HG02759 (cell line): ENCODE measurements around the gene CAMK2D.
A peak's percentile ranks its signal among the peaks of the same experiment; 100 is the strongest.

ENCODE experiments used
- ATAC-seq: cut with Tn5 transposase; IDR thresholded peaks from one replicate; pipeline ENCODE4 v1.9.1; 2021; ENCODE audit warnings: mild to moderate bottlenecking, moderate library complexity; ENCODE audit not compliant: unreplicated experiment

Gene CAMK2D

DNA sequence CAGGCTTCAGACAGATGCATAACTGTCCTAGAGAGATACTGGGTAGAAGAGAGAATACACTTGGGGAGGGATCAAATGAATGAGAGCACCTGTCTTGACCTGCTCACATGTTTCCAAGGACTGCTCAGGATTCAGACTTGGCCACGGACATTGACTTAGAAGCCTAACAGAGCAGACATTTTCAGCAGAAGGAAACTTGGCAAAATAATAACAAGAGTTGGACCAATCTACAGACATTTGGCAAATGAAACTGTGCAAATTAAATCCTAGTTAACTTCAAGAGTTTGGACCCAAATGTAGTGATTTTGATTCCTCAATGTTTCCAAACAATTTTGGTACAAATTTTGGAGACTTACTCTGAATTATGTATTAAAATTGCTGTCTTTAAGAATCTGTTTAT lies 223.9 kb downstream of the CAMK2D start:
- ATAC-seq = no peak

DNA sequence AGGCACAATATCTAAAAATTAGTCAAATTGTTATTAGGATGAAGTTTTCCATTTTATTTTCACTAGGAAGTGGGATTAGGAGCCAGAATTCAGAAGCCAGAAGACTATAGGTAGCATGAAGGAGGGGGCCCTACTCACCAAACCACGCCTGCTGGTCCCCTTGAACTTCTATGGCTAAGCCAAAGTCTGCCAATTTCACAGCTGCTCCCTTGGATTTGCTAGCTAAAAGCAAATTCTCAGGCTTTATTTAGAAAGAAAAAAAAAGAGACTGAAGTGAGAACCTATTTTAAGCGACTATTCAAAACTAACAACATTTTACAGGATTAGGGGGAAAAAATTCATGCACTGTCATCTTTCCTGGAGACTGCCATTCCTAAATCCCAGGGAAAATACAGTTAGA lies 224.3 kb downstream of the CAMK2D start:
- ATAC-seq = no peak

DNA sequence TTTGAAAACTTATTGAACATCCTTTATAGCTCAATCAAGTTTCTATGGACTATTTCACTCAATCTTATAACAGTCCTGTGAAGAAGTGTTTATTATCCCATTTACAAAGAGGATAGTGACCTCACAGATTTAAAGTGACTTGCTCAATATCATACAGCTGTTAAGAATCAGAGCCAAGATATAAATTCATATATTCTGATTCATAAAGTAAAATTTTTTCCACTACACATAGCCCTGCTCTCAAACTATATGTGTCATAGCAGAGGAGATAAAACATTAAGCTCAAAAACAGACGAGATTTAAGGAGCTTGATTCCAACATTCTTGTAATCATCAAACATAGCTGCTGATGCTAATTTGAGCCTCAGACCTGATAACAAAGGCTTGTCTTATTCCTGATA lies 226.8 kb downstream of the CAMK2D start:
- ATAC-seq = no peak

DNA sequence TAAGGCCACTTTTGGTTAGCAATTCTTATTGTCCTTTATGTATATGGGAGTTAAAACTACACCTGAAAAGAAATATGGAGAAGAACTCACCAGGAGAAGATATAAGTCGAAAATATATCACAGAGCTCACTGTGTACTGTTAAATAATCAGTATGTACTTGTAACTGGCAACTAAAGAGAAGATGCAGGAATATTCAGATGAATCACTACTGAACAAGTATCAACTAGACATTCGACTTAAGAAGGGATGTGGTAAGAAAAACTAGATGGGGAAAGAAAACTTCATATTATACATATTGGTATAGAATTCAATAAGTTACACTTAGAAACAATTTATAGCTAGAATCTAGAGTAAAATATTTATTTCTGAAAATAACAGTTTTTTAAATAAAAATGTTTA lies 230.0 kb downstream of the CAMK2D start:
- no peak for ATAC-seq

DNA sequence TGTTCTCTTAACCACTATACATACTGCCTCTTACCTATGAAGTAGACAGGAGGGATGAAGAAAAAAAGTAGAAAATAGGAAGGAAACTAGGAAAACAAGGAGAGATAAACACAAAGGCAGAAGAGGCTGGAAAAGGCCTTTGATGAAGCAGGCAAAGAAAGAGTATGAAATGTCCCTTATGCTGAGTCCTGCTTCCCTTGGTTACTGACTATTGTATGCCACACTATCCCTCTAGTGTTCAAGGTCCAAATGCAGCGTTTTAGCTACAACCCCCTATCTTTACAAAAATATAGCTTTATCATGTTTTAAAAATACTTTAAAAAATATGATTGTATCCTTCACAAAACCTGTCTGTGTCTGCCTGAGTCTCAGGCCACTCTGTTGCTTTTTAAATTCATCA lies 233.1 kb downstream of the CAMK2D start:
- ATAC-seq = no peak

DNA sequence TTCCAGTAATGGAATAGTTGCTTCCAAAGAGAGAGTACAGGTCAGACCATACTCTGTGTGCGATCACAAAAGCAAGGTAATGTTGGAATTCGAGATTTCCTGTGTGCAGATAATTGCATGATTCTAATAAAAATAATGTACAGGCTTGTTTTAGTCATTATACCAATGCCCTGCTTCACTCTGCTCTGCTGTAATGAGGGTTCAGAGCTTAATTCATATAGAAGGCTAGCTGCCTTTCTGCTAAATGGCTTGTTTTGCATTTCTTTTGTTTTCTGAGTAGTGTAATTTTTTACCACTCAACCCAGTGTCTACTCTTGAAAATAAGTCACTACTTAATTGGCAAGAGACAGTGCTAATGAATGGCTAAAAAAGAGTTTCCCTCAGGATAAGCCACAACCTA lies 236.0 kb downstream of the CAMK2D start:
- no peak for ATAC-seq

DNA sequence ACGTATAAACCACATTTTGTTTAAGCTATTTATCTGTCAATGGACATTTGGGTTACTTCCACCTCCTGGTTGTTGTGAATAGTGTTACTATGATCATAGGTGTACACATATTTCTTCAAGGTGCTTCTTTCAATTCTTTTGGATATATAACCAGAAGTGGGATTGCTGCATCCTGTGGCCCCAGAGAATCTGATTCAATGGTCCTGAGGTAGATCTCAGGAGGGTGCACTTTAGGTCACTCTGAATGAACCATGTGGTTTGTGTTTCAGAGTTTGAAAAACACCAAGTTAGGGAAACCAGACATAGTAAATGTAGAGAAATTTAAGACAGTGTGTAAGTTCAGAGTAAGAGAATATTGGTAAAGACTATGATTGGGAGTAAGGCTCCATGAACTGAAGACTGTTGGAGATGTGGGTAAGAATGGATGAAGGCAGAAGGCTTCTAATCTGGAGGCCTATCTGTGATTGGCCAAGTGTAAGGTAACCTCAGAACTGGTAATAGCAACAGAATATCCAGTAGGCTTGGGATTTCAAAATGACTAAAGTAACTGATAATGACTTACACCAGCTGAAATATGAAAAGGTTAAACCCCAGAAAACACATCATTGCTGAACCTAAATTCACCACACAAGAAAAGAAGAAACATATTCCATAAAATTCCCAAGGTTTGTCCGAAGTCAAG lies 236.9 kb downstream of the CAMK2D start:
- peak; percentile 43 for ATAC-seq

DNA sequence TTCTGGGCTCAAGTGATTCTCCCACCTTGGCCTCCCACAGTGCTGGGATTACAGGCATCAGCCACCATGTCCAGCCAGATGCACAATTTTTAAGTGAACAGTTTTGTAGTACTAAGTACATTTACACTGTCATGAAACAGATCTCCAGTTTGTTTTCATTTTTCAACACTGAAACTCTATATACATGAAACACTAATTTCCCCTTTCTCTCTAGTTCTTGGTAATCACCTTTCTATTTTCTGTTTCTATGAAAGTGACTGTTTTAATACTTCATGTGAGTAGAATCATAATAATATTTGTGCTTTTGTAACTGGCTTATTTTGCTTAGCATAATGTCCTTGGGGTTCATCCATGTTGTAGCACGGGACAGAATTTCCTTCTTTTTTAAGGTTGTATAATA lies 237.4 kb downstream of the CAMK2D start:
- ATAC-seq = peak; percentile 82

DNA sequence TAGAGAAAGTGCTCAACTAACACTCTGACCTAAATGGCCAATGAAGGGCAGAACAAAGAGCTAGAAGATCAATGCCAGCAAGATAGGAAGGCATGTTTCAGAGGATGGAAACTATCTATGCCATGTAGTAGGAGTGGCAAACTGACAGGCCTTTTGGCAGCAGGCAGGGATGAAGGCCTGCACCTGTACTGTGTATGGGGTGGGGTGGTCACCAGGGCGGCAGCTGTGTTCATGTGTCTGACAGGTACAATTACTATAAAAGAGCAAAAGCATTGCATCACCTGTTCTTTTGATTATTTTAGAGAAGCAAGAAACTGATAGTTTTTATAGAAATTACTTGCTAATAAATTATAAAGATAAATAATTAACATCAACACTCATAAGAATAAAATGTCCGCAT lies 239.1 kb downstream of the CAMK2D start:
- no peak for ATAC-seq

DNA sequence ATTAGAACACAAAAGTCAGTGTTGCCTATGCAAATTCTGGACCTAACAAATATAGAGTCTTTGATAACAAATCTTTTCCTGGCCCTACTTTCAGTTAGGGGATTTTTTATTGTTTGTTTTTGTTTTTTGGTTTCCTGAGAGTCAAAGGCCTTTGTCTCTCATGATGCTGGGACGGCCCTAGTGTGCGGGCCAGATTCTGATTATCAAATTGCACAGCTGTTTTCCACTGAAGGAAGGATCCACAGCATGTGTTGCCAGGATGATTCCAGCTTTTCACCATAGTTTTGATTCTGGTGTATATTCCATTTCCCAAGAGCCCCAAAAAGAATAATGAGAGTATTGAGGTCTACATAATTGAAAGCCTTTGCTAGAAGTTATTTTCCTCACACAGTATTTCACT lies 248.2 kb downstream of the CAMK2D start:
- no peak for ATAC-seq

DNA sequence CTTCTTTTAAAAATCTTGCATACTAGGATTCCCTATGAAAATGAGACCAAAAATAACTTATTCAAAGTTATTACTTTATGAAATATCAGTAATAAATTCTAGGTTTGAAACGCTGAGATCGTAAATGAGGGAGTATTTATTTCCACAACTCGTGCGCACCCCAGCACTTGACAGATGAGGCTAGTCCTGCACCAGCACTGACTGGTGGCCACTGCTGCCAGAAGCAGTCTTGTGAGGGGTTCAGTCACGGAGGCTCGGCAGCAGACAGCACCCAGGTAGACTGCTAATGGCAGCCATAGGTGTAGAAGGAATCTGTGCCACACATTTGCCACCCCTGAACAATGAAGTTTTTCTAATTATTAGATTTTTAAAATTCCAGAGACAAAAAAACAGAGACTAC lies 248.7 kb downstream of the CAMK2D start:
- ATAC-seq = no peak

DNA sequence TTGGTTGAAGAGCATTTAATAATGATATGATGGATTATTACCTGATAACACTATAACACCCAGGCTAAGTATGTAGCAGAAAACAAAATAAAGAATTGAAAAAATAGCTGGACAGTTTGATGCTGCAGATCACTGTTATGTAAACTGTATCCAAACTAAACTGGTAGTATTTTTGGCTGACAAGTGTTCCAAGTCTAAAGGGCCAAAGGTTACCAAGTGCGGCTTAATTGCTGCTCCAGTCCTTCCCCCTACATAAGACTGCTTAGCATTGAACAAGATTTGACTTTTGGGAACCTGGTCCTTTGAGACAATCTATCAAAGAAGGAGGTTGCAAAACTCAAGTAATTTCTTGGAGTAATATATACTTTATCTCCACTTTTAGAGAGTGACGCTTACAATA lies 249.6 kb downstream of the CAMK2D start:
- ATAC-seq = no peak

DNA sequence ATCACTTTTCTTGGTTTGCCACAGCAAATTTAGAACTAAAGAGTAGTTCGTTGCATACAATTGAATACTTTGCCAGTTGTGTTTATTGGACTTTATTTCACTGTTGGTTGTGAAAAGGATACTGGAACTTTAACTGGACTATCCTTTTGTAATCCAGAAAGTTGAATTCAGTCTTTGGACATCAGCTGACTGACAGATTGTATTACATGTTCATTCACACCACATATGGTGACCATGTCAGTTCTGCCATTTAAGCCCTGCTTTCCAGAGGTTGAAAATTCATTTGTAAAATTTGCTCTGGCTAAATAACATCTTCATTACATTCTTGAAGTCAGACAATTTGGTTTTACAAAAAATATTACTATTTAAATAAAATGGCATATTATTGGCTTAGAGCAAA lies 251.7 kb downstream of the CAMK2D start:
- ATAC-seq = no peak

DNA sequence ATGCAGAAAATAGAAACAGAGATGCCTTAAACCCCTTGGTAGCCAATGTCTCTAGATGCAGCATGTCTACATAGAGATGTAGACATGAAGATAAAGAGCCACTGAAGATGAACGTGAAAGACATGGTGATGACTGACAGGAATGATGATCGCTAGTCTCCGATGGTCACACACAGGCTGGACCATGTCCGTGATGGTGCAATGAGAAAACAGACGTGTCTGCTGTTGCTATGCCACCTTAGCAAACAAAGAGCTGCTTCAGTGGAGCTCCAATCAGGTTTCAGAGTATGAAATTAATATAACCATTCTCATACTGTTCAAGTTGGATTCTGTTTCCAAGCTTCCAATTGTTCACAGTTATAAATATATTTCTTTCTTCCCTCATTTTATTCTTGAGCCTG lies 256.5 kb downstream of the CAMK2D start:
- ATAC-seq = no peak

DNA sequence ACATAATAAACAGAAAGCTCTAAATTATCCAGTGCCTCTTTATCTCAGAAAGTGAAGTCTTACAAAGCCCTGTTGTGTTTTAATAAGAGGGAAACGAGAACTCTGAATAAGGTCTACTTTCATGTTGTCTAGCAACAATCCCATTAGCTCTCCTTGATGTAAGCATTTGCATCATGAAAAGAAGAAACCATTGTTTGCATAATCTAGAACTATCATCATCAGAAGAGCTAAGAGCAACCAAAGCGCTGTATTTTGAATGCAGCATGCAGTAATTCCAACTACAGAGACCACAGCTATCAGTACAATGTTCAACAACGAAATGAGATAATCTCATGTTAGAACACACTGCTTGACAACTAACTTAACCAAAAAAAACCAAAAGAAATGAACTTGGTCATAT lies 257.1 kb downstream of the CAMK2D start:
- no peak for ATAC-seq

DNA sequence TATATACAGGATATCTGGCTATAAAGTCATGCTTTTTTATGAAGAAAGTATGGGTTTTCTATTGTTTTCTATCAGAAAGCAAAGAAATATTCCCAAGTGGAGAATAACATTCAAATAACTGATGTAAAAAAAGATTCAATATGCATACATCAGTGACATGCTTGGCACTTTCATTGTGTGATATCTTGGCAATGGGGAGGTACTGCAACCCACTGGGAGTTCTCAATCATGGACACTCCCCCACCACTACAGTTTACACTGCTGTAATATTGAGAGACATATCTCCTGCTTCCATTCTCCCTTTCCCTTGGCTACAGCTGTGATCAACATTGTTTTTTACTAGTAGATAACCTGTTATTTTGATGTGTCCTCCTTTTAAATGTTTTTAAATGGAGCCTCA lies 257.8 kb downstream of the CAMK2D start:
- no peak for ATAC-seq

DNA sequence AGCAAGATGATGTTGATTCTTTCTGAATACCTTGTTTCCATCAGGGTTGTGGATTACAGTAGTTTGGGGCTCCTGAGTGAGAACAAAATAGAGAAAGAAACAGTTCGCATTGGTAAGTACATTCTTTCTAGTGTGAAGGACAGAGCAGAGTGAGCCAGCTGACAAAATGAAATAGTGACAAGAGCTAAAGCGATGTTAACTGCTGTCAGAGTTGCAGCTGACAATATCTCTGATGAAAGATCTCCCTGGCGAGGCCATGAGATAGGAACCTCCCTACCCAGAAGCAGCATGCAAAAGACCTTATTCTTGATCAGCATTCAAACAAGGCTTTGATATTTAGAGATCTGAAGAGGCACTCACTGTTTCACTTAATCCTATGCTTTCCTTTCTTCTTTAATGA lies 258.6 kb downstream of the CAMK2D start:
- no peak for ATAC-seq

DNA sequence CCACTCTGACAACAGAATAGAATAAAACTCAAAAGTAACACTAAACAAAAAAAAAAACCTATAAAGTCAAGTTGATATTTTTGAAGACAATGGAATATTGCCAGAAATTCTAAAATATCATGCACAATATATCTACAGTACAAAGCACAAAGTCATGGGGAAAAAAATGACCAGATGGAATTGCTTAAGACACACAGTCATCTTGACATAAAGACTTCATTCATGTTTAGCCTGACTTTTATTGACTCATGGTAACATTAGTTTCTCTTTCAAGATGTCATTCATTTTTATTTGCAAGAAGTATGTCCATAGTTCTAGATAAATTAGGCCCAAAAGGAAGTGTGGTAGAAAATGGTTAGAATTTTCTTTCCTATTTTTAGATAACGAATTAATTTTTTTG lies 259.1 kb downstream of the CAMK2D start:
- no peak for ATAC-seq

DNA sequence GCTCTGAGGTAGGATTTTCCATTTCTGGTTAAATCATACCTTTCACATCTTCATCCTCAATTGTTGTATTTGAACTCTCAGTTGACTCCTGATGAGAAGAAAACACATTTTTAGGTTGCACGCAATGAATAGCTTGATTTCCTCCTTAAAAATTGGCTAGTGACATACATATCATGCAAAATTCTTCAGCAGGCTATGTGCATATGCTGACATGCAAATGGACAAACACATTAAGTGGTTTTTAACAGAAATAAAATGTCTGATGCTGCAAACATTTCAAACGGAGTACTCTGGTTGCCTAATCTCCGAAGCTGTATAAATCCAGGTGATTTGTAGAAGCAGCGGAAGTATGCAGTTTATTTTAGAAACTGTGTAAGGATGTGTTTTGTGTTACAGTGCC lies 261.1 kb downstream of the CAMK2D start:
- no peak for ATAC-seq

DNA sequence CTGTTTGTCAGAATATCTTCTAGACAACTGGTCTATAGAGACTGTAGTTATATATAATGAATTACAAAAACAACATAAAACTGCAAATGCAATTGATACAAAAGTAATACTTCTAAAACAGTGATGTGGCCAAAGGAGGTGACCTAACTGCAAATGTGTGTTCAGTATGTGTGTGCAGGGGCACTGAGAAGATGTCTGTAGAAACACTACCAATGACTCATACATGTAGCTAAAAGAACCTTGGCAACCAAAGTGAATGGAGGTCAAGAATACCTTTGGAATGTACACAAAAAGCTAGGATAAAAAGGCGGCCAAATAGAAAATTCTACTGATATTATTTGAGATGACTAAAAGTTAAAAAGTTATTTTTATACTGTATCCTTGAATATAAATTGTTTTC lies 261.8 kb downstream of the CAMK2D start:
- ATAC-seq = no peak

DNA sequence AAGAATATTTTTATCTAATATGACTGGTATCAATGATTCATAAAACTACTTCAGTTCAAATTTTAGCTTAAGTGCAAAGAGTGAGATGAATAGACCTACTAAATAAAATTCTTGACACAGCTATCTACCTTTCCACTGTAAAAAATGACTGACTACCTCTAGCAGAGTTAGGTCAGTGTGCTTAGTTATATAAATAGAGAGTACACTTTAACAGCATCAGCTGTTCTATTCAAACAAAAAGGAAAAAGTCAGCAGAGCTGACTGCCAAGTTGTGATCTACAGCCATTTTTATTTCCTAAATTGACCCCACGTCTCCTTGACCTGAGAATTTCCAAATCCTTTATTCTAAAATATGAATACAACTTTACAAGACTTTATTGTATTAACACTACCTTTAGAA lies 262.4 kb downstream of the CAMK2D start:
- ATAC-seq = no peak

DNA sequence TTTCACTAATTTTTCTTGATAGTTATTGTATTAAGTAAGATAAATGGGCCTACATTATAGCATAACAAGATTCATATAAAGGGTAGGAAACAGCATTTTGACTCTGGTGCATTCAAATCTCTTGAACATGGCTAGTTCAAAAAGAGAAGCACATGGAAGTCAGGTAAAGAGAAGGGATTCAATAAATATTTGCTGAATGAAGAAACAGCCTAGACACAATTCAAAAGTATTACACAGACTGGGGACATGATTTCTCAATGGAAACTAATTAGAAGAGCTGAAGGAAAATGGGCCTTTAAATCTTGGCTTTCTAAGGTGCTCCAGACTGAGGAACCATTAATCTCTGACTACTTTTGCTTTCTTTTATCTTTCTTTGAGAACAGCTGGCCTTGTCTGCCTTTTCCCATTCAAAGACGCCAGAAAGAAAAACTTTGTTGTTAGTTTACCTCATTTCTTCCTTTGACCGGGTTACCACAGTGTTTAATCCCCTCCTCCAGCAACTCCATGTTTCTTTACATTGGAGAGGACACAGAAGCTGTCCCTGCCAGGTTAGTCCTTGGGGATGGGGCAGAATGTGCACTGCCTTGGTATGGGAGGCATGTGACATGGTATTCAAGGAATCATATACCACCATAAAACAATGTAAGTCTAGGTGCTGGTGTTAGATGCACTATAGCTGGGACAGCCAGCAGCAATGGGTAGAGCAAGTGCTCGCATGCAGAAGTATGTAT lies 264.2 kb downstream of the CAMK2D start:
- ATAC-seq = no peak

DNA sequence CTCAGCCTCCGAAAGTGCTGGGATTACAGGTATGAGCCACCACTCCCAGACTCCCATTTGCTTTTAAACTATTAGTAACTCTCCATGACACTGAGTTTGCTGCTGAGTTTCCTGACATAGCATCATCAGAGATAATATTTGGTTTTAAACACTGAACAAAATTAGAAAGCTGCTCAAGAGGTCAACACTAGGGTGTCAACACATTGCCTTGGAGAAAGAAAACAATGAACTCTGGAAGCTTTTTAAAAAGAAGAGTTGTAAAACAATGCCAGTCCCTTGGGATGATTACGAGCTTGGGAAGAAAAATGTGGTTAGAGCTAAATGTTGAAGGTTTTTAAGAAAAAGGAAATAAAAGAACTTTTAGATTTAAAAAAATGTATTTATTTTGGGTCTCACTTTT lies 264.8 kb downstream of the CAMK2D start:
- ATAC-seq = no peak
